Measurements from ENCODE around the gene TACR1.

GRCh38 chr2:75007061-75007460 is 192.3 kb downstream of the TACR1 start:
- no peak for TF ChIP-seq EZH2phosphoT487 (IDR thresholded peaks at IDR 0.05; ENCODE audit: borderline replicate concordance, low read length)
- no peak for TF ChIP-seq CTCF (conservative IDR thresholded peaks at IDR 0.05; ENCODE audit: low read depth, low read length)
